ENCODE data around the gene HIF3A. TPM values are rescaled to one million over a fixed set of nuclear protein-coding genes. Genes with fewer than 3 reads are reported as not detected.
A peak's percentile ranks its signal among the peaks of the same experiment; 100 is the strongest.

HIF3A gene
- total and polyA plus RNA-seq, 9 of the 15 experiments (the other 6 are each of a cell fraction or from before 2014, with no cell fraction given), result 0.29 TPM; not detected in 8

GRCh38 chr19:46353730-46354528, 57.1 kb downstream of the HIF3A start:
- ChIA-PET CTCF (ENCODE audit: low intra/inter-chr PET ratio) (no interaction called here), POLR2A (interaction anchor here (0.6 kb wide), 1 partner anchor 1330 kb away, joined by 3 read pairs; no protein-coding TSS in a partner anchor)
- peaks cover 10% of the 10 kb centered on the region; the same call in 1 of the 2 replicates for H4K20me1 ChIP-seq (replicated peaks; ENCODE audit: control insufficient read depth, insufficient read depth, low read length)
- no peak overlapping the region for H3K27ac ChIP-seq (ENCODE audit: extremely low read depth, low read depth, low read length)
- no peak for DNase-seq (ENCODE audit: extremely low read depth in 1 of 4, low spot score in 3 of 4)
- in situ Hi-C loops (cut with MboI) (no loop called here), intact Hi-C loops (cut with micrococcal nuclease) (no loop called here)
- H3K36me3 ChIP-seq (ENCODE audit: control insufficient read depth, insufficient read depth, low read length), result peaks cover 90% of the 10 kb centered on the region
- FAIRE-seq, result no peak
- H3K9ac ChIP-seq (ENCODE audit: insufficient read depth in 1 of 2, low read depth in 2 of 2, low read length in 2 of 2), result peak overlapping the region in 1 of 2 experiments; percentile 21; a peak in 1 of 4 replicates
- H3K9me3 ChIP-seq (replicated peaks; ENCODE audit: control insufficient read depth, insufficient read depth, low read depth, low read length), result no peaks in the 10 kb centered on the region
- no peak overlapping the region for H3K4me3 ChIP-seq
- 98% methylated on average over 25 of the region's 28 CpGs for WGBS (ENCODE audit: insufficient coverage, low coverage, missing lambda C conversion rate)
- H3K79me2 ChIP-seq (ENCODE audit: control insufficient read depth, insufficient read depth, low read length), result peaks cover 71% of the 10 kb centered on the region
- TF ChIP-seq SIX5 (IDR thresholded peaks at IDR 0.05; ENCODE audit: borderline replicate concordance in 1 of 2, insufficient read depth in 1 of 2, low read depth in 1 of 2, low read length in 2 of 2) (no peak), NFE2 (IDR thresholded peaks at IDR 0.05; ENCODE audit: low read depth) (no peak), RBFOX2 (IDR thresholded peaks at IDR 0.05; ENCODE audit: low read depth, low read length) (peak; percentile 52), PPARD (CRISPR knock-in tag; IDR thresholded peaks at IDR 0.05) (no peak)
- BruUV-seq (replicated peaks), result no TSS peak
- no peak for ATAC-seq
- peaks cover 15 to 38% of the 10 kb centered on the region in 2 experiments for H3K4me1 ChIP-seq (replicated peaks in 1 of 2; ENCODE audit: control insufficient read depth in 2 of 2, insufficient read depth in 2 of 2, low read length in 2 of 2)
- H2AFZ ChIP-seq (ENCODE audit: low read depth, low read length), result no peak overlapping the region
- no peaks in the 10 kb centered on the region for H3K9me1 ChIP-seq (ENCODE audit: control insufficient read depth, insufficient read depth, low read length)
- no peaks in the 10 kb centered on the region for H3K27me3 ChIP-seq (ENCODE audit: control insufficient read depth in 2 of 2, insufficient read depth in 2 of 2, low read length in 2 of 2)
- no peak overlapping the region for H3K4me2 ChIP-seq (ENCODE audit: insufficient read depth, low read length)
